ENCODE results near the gene LTBP2.

- TF ChIP-seq CTCF (IDR thresholded peaks at IDR 0.05; ENCODE audit: poor library complexity) (no peak), EZH2phosphoT487 (IDR thresholded peaks at IDR 0.05; ENCODE audit: low read depth, severe bottlenecking, unreplicated experiment) (no peak)
These were observed 143.5 kb downstream of the LTBP2 start for GRCh38 chr14:74468513-74468912.

All from hepatocyte (in vitro differentiated cells).